ENCODE results near the gene PLA2G4A.

The PLA2G4A gene

DNA sequence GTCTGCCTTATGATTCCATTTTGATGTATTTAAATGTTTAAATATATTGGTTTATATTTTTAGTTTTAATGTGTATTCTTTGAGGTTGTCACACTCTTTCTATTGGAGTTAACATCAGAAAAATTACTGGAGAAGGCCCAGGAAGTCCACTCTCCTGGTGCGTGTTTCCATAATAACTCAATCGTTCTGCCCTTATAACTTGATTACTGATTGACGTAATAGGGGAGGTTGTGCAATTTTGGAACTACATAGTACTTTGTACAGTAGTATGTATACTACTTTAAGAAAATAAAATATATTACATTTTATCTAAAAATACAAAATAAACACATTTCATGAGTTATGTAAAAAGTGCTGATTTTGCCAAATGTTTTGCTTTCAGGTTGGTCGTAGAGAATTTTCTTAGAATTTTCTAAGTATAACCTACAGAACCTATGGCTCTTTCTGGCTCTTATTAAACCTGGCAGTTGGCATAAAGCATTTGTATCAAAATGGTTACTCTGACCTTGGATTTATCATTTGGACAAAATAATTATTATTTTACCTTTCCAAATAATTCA is 5.7 kb downstream of the PLA2G4A start:
- FAIRE-seq, result no peak

GRCh38 chr1:186835448-186835847 is 6.7 kb downstream of the PLA2G4A start:
- FAIRE-seq, result no peak

DNA sequence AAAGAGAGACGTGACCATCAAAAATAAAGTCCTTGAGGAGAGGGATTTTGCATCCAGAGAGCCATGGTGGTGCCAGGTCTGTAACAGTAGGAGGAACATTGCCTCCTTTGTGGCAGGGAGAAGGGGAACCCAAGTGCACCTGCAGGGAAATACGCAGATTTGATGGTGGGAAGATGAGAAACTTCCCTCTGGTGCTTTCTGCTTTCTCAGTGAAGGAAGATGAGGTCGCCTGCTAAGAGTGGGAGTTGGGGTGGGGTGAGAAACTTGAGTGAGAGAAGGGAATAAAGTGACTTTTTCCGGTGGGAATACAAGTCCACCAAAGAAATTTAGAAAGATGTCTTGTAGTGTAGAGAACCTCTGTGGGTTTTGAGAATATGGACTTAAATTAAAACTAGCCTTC is 9.1 kb downstream of the PLA2G4A start:
- FAIRE-seq, result no peak

DNA sequence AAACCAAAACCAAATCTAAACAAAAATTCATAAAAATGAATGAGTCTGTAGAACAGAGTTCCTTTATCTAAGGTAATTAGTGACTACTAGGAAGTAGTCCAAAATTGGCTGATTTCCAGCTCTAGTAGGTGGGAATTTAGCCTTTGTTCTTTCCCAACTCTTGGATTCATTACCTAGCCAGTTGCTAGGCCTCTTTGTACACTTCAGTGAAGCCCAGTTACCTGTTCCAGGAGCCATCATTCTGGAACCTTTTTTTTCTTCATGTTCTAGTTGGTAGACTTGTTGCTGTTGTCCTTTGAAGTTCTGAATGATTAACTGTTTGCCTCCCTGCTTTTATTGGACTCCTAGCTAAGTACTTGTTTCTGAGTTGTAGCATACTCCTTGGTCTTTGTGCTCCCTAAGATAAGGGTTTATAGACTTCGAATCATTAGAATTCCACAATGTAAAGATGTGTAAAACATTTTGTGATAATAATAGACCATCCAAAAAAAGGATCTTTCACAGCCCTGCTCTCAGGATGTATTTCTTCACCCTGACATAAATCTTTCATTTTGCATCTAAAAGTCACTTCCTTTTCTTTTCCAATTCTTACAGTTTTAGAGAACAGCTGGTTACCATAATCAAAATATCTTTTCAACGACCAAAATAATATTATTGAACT is 9.8 kb downstream of the PLA2G4A start:
- no peak for FAIRE-seq

DNA sequence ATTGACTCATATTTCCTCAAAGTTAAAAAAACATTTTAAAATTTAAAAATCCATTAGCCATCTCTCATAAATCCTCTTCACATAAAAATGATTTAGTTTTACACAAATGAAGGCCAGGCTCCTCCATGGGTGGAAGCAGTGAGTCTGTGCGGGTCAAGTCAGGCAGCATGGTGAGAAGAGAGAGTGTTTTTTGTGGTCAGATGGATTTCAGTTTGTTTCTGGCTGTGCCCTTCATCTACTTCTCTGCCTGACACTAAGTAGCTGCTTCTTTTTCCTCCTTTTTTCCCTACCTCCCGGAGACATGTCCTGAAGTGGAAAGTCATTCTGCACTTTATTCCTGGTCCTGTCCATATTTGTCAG is 10.3 kb downstream of the PLA2G4A start:
- FAIRE-seq, result no peak

DNA sequence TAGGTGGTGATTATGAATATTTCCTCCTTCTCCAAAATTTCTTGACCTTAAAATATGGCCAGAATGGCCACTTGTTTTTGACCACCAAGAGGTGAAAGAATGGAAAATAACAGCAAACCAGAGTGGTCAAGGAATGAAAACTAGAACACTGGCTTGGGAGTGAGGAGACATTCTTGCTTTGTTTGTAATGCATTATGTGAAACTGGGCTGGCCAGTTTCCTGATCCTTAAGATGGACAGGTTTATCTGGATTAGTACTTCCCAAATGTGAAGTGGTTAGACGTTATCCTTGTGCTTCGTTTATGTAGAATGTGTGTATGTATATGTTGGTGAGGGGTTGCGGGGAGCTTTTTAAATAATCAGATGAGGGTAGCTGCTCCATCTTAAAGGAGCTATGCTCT is 12.8 kb downstream of the PLA2G4A start:
- FAIRE-seq, result no peak

GRCh38 chr1:186842547-186842946 is 13.8 kb downstream of the PLA2G4A start:
- no peak for FAIRE-seq

- no peak for FAIRE-seq
Observed at GRCh38 chr1:186843226-186843625, 14.5 kb downstream of the PLA2G4A start.

DNA sequence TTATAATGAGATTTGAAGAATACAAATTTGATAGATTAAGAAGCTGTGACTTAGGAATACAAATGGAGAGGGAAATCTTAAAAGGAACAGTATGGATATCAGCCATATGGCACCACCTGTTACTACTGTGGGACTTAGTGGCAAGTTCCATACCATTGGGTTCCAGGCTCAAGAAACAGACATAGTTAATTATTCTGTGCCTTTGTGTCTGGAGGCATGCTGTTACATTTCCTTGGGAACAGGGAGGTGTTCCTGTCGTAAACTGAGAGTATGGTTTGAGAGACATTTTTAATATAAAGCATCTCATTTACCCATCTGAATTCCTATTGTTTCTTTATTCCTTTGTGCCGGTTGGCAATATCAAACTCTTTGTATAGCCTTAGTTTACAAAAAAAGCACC is 15.2 kb downstream of the PLA2G4A start:
- FAIRE-seq, result no peak

- FAIRE-seq, result no peak
Observed at GRCh38 chr1:186845576-186846210, 16.9 kb downstream of the PLA2G4A start.

DNA sequence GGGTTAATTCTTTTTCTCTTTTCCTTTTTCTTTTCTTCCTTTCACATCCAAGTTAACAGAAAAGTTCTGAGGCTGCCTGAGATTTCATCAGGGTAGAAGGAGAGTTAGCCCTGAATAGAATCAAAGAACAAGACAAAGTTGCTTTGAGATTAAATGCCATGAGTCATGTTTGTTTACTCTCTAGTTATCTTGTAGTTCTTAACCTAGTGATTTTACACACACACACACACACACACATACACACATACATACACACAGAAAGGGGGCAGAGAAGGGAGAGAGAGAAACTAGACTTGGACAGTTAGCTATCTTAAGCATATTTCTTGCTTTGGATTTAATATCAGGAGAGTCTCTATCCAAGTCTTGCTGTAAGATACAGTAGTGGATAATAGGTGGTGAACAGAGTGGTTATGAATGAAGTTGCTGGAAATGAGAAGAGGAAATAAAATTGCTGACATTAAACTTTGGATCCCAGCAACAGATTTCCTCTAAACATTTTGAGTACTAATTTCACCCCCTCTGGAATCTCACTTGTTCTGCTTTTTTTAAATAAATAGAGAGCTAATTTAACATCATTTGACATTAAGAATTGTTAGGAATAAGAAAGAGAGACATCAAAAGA is 19.9 kb downstream of the PLA2G4A start:
- no peak for FAIRE-seq

- no peak for FAIRE-seq
Observed at GRCh38 chr1:186849271-186849671, 20.5 kb downstream of the PLA2G4A start.

DNA sequence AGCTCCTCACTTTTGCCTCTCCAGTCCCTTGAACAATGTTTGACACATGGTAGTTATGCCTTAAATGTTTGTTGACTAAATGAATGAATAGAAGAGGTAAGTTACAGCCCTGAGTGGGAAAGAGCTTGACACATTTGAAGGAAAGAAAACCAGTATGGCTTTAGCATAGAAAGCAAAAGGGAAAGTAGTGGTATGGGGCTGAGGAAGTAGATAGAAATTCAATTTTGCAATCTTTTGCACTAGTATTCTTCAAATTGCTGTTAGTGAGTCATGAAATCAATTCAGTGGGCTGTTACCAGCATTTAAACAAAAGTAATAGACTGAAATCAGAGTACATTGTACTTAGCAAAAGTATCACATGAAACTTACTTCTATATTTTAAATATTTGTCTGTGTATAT is 21.1 kb downstream of the PLA2G4A start:
- FAIRE-seq, result no peak

DNA sequence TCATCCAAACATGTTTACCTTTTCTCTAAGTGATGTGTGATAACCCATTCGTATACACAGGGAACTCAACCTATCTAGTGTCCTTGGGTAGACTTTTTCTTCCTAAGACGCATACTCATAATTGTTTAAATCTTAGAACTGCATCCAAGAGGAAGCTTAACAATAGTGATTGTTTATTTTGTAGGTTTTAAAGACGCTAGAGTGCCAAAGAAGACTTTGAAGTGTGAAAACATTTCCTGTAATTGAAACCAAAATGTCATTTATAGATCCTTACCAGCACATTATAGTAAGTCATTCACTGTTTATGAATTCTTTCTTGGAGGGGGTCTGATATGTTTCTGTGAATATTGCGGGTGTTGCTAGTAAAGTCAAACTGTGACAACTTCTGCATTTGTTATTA is 25.4 kb downstream of the PLA2G4A start:
- FAIRE-seq, result no peak

GRCh38 chr1:186858923-186859322 is 30.2 kb downstream of the PLA2G4A start:
- no peak for FAIRE-seq

- FAIRE-seq, result no peak
Observed at GRCh38 chr1:186859995-186860394, 31.2 kb downstream of the PLA2G4A start.

DNA sequence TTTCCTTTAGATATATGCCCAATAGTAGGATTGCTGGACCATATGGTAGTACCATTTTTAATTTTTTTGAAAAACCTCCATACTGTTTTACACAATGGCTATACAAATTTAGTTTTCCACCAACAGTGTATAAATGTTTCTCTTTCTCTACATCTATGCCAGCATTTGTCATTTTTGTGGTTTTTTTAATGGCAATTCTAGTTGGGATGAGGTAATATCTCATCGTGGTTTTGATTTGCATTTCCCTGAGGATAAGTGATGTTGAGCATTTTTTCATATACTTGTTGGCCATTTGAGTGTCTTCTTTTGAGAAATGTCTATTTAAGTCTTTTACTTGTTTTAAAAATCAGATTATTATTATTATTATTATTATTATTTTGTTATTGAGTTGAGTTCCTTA is 35.5 kb downstream of the PLA2G4A start:
- FAIRE-seq, result no peak

- peak; percentile 19 for FAIRE-seq
Observed at GRCh38 chr1:186865253-186865652, 36.5 kb downstream of the PLA2G4A start.

DNA sequence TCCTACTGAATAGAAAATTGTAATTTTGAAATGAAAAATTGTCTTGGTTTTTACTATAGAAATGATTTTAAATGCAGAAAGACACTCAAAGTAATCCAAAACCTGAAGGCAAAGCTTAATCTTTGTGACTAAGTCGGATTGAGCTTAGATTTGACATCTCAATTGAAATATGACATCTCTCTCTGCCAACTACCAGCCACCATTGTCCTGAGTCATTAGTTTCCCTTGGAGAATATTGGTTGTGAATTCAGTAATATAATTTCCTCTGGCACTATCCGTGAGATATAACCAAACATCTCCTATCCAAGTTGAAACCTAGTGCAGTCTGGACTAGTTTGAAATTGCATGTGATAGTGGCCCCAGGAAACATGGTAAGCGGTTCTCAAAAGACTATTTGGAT is 37.1 kb downstream of the PLA2G4A start:
- no peak for FAIRE-seq

- no peak for FAIRE-seq
Observed at GRCh38 chr1:186869526-186870228, 40.9 kb downstream of the PLA2G4A start.

- no peak for FAIRE-seq
Observed at GRCh38 chr1:186871784-186872183, 43.0 kb downstream of the PLA2G4A start.

DNA sequence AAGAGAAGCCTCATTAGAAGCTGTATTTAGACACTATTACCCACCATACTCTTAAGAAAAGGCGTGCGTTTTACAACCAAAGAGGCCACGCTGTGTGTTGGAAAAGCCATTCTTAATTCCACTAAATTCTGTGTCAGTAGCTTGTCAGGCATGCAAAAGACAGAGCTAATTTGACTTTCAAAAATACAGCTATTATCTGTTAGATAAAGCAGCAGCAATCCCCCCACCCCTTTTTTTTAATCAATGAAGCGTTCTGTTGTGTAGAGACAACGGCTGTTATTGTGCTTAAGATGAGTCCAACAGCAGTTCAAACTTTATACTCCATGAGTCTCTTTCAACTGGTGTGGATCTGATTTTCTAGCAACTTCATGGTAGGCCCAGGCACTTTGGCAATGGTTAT is 43.5 kb downstream of the PLA2G4A start:
- no peak for FAIRE-seq

DNA sequence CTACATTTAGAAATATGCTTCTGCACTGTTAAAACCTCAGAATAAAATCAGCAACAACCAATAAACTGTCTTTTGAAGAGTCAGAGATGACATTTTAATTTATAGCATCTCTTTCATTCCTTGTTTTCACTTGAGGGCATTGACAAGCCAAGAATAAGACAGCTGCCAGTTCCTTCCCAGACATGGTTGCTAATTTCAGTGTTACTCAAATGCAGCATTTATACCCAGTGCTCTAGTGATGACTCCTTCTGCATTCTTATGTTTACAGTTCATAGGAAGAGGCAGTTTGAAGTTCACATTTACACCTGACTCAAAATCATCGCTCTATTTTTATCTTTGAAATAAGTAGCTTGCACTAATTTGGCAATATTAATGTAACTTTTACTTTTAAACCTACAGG is 44.9 kb downstream of the PLA2G4A start:
- FAIRE-seq, result no peak

Data from A204.1 (cell line).